ENCODE data around the gene GTPBP4. TPM values are rescaled to one million over a fixed set of nuclear protein-coding genes. Genes with fewer than 3 reads are reported as not detected.

GTPBP4 gene
- total and polyA plus RNA-seq, 9 of the 15 experiments (the other 6 are each of a cell fraction or from before 2014, with no cell fraction given), result 79.0 to 155 (median 128) TPM

DNA sequence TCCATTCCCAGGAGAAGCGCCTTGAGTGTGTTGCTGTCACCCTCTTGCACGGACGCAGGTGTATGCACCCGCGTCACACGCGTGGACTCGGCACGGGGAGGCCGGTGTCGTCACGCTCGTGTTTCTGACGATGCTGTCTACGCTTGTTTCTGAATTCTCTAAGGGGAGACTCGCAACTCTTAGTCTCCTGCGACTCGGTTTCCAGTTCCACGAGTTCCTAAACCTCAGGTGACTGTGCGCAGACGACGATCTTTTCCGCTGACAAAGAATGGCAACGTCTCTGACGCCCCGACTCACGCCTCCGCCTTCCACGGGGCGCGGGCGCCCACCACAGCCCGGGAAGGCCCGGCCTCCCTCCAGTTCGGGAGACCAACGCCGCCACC lies 60.1 kb downstream of the GTPBP4 start (continued):
- no peak for TF ChIP-seq ZNF140 (CRISPR knock-in tag; IDR thresholded peaks at IDR 0.05)
- TF ChIP-seq ZNF217 (CRISPR knock-in tag; IDR thresholded peaks at IDR 0.05), result no peak
- TF ChIP-seq RBBP5 (IDR thresholded peaks at IDR 0.05; ENCODE audit: borderline replicate concordance, insufficient read depth, low read length, poor library complexity, severe bottlenecking), result peak; percentile 48
- TF ChIP-seq RBM14 (IDR thresholded peaks at IDR 0.05; ENCODE audit: borderline replicate concordance, insufficient read depth, low read depth, low read length), result no peak
- TF ChIP-seq, protein P1, sequence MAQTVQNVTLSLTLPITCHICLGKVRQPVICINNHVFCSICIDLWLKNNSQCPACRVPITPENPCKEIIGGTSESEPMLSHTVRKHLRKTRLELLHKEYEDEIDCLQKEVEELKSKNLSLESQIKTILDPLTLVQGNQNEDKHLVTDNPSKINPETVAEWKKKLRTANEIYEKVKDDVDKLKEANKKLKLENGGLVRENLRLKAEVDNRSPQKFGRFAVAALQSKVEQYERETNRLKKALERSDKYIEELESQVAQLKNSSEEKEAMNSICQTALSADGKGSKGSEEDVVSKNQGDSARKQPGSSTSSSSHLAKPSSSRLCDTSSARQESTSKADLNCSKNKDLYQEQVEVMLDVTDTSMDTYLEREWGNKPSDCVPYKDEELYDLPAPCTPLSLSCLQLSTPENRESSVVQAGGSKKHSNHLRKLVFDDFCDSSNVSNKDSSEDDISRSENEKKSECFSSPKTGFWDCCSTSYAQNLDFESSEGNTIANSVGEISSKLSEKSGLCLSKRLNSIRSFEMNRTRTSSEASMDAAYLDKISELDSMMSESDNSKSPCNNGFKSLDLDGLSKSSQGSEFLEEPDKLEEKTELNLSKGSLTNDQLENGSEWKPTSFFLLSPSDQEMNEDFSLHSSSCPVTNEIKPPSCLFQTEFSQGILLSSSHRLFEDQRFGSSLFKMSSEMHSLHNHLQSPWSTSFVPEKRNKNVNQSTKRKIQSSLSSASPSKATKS (CRISPR knock-in tag; IDR thresholded peaks at IDR 0.05), result no peak
- TF ChIP-seq, protein P2, sequence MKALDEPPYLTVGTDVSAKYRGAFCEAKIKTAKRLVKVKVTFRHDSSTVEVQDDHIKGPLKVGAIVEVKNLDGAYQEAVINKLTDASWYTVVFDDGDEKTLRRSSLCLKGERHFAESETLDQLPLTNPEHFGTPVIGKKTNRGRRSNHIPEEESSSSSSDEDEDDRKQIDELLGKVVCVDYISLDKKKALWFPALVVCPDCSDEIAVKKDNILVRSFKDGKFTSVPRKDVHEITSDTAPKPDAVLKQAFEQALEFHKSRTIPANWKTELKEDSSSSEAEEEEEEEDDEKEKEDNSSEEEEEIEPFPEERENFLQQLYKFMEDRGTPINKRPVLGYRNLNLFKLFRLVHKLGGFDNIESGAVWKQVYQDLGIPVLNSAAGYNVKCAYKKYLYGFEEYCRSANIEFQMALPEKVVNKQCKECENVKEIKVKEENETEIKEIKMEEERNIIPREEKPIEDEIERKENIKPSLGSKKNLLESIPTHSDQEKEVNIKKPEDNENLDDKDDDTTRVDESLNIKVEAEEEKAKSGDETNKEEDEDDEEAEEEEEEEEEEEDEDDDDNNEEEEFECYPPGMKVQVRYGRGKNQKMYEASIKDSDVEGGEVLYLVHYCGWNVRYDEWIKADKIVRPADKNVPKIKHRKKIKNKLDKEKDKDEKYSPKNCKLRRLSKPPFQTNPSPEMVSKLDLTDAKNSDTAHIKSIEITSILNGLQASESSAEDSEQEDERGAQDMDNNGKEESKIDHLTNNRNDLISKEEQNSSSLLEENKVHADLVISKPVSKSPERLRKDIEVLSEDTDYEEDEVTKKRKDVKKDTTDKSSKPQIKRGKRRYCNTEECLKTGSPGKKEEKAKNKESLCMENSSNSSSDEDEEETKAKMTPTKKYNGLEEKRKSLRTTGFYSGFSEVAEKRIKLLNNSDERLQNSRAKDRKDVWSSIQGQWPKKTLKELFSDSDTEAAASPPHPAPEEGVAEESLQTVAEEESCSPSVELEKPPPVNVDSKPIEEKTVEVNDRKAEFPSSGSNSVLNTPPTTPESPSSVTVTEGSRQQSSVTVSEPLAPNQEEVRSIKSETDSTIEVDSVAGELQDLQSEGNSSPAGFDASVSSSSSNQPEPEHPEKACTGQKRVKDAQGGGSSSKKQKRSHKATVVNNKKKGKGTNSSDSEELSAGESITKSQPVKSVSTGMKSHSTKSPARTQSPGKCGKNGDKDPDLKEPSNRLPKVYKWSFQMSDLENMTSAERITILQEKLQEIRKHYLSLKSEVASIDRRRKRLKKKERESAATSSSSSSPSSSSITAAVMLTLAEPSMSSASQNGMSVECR (CRISPR knock-in tag; IDR thresholded peaks at IDR 0.05), result peak; percentile 78
- TF ChIP-seq, protein P3, sequence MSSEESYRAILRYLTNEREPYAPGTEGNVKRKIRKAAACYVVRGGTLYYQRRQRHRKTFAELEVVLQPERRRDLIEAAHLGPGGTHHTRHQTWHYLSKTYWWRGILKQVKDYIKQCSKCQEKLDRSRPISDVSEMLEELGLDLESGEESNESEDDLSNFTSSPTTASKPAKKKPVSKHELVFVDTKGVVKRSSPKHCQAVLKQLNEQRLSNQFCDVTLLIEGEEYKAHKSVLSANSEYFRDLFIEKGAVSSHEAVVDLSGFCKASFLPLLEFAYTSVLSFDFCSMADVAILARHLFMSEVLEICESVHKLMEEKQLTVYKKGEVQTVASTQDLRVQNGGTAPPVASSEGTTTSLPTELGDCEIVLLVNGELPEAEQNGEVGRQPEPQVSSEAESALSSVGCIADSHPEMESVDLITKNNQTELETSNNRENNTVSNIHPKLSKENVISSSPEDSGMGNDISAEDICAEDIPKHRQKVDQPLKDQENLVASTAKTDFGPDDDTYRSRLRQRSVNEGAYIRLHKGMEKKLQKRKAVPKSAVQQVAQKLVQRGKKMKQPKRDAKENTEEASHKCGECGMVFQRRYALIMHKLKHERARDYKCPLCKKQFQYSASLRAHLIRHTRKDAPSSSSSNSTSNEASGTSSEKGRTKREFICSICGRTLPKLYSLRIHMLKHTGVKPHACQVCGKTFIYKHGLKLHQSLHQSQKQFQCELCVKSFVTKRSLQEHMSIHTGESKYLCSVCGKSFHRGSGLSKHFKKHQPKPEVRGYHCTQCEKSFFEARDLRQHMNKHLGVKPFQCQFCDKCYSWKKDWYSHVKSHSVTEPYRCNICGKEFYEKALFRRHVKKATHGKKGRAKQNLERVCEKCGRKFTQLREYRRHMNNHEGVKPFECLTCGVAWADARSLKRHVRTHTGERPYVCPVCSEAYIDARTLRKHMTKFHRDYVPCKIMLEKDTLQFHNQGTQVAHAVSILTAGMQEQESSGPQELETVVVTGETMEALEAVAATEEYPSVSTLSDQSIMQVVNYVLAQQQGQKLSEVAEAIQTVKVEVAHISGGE (CRISPR knock-in tag; IDR thresholded peaks at IDR 0.05), result no peak
- TF ChIP-seq MTF1 (CRISPR knock-in tag; IDR thresholded peaks at IDR 0.05; ENCODE audit: borderline replicate concordance), result no peak
- TF ChIP-seq SOX6 (IDR thresholded peaks at IDR 0.05), result no peak
- TF ChIP-seq SMARCA5 (IDR thresholded peaks at IDR 0.05), result no peak
- TF ChIP-seq NR4A1 (CRISPR knock-in tag; IDR thresholded peaks at IDR 0.05), result no peak
- no peak for TF ChIP-seq NR4A1 (tag; IDR thresholded peaks at IDR 0.05)
- no peak for TF ChIP-seq HNRNPK (IDR thresholded peaks at IDR 0.05; ENCODE audit: low read depth, low read length, poor library complexity, severe bottlenecking)
- no peak for TF ChIP-seq ZNF695 (CRISPR knock-in tag; IDR thresholded peaks at IDR 0.05)
- TF ChIP-seq, protein P4, sequence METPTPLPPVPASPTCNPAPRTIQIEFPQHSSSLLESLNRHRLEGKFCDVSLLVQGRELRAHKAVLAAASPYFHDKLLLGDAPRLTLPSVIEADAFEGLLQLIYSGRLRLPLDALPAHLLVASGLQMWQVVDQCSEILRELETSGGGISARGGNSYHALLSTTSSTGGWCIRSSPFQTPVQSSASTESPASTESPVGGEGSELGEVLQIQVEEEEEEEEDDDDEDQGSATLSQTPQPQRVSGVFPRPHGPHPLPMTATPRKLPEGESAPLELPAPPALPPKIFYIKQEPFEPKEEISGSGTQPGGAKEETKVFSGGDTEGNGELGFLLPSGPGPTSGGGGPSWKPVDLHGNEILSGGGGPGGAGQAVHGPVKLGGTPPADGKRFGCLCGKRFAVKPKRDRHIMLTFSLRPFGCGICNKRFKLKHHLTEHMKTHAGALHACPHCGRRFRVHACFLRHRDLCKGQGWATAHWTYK (CRISPR knock-in tag; IDR thresholded peaks at IDR 0.05), result 0 out of 2 replicates have a peak, but pooled peaks have one; percentile 18
- no peak for TF ChIP-seq DACH1 (IDR thresholded peaks at IDR 0.05; ENCODE audit: partially characterized antibody)
- no peak for TF ChIP-seq TCFL5 (CRISPR knock-in tag; conservative IDR thresholded peaks at IDR 0.05)

All from K562 (cell line).